ENCODE data around the gene AQP3.
"Not testable (repeated sequence)": the region's sequence is repeated elsewhere in the genome, so short reads cannot be mapped to it uniquely, and the experiment has no call there.

Gene AQP3

GRCh38 chr9:33414889-33415500, 32.4 kb downstream of the AQP3 start:
- DNase-seq (ENCODE audit: low read depth), result no peak

- DNase-seq (ENCODE audit: low read depth), result no peak
Measured at GRCh38 chr9:33414268-33414667, 33.1 kb downstream of the AQP3 start.

DNA sequence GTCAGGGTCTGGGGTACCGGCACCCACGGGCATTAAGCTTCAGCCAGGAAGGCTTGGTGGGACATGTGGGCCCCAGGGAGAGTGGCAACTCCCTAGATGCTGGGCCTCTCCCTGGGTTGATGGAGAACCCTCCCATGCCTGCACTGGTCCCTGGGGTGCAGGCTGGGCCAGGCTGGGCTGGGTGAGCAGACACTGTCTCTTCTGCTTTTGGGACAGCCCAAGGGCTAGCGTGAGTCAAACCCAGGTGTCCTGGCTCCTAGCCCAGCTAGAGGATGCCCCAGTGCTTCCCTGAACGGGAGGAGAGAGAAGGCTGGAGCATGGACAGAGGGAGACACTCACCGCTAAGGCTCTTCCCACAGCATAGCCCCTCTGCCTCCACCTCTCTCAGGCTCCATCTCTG, 39.3 kb downstream of the AQP3 start:
- no peak for DNase-seq (ENCODE audit: low read depth)

- no peak for DNase-seq (ENCODE audit: low read depth)
Measured at GRCh38 chr9:33407061-33407460, 40.3 kb downstream of the AQP3 start.

- no peak for DNase-seq (ENCODE audit: low read depth)
Measured at GRCh38 chr9:33404788-33405362, 42.5 kb downstream of the AQP3 start.

DNA sequence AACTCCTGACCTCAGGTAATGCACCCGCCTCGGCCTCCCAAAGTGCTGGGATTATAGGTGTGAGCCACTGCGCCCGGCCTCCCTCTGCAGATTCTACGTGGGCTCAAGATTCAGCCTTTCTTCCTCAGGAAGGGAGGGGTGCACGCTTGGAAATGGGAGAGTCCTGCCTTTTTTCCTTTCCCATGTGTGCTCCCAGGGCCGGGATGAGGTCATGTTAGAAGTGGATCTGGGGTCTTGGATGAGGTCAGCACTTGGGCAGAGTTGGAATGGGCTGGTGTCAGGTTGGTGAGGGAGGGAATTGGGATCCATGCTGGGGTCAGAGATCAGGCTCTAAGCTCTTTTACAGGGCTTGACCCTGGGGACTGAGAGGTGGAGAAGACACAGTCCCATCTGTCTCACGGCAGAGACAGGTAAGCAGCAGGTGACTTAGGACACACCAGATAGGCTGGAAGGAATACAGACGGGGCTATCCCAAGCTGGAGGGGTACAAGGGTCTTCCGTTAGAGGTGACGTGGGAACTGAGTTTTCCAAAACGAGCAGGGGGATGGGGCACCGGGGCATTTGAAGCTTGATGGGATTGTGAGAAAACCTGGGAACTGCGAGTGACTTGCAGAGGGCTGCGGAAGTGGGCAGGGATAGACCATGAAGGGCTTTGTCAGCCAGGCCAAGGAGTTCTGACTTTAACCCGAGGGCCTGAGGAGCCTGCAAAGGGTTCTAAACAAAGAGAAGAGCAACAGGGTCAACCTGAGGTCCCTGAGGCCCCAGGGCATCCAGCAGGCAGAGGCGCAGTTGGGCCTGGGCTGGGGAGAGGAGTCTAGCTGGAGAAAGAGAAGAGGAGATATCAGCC, 43.2 kb downstream of the AQP3 start:
- DNase-seq (ENCODE audit: low read depth), result no peak

DNA sequence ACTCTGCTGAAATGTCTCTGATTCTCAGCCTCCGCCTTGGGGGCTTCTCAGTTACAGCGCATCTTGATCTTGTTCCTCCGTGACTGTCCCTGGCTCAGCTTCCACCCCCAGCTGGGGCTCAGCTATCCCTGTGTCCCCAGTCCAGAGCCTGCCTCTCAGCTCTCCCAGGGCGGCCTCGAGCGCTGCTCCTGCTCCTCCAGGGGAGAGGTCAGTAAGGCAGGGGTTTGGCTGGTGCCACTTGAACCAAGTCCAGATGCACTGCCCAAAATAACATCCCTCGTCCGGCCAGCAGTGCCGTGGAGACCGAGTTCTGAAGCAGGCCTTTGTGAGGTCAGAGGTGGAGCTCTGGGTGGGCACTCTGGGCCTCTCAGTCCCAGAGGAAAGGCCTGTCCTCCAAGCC, 45.0 kb downstream of the AQP3 start, which contains the start of gene AQP7:
TSS of gene AQP7 (minus strand) at position 198 of the 400 bp plus-strand sequence. CDS start 1,306 bp downstream, outside the sequence.
- DNase-seq (ENCODE audit: low read depth), result not testable (repeated sequence)

DNA sequence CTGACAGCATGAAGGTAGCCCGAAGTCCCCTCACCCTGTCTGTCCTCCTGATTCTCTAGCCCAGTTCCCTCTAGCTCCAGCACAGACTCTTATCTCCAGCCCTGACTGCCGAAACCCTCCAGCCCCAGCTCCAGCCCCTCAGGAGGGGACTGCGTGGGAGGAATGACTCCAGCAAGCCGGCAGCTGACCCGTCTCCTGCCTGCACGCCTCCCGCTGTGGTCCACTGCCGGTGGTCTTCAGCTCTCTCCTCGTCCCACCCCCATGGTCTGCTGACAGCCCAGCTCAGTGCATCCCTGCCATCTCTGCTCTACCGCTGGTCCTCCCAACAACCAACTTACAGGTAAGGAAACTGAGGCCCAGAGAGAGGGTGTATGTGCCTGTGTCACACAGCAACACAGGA, 45.6 kb downstream of the AQP3 start:
- not testable (repeated sequence) for DNase-seq (ENCODE audit: low read depth)

DNA sequence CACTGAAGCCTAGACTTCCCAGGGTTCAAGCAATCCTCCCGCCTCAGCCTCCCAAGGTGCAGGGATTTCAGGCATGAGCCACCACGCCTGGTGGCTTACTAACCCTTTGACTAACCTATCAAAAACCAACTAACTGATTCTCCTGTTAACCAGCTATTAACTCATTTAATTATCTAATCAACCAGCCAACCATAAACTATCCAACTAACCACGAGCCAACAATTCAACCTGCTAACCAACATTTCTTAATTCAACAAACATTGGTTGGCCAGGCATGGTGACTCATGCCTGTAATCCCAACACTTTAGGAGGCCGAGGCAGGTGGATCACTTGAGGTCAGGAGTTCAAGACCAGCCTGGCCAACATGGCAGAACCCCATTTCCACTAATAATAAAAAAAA, 48.3 kb downstream of the AQP3 start:
- DNase-seq (ENCODE audit: low read depth), result not testable (repeated sequence)

DNA sequence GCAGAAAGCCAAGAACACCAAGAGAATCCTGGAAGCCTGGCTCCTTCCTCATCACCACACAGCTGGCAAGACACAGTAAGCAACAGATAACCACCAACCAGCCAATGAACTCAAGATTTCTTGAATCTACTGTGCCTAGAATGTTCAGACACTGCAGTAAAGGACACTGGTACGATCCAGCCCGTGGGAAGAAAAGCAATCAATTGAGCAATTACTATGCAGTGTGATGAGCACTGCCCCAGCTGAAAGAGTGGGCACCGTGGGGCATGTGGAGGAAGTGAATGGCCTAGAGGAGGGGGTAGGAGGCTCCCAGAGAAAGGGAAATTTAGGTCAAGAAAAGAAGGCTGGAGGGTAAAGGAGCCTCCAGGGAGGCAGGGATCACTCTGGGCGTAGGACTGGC, 49.6 kb downstream of the AQP3 start:
- not testable (repeated sequence) for DNase-seq (ENCODE audit: low read depth)

GRCh38 chr9:33395159-33395879, 52.1 kb downstream of the AQP3 start:
- DNase-seq (ENCODE audit: low read depth), result not testable (repeated sequence)

GRCh38 chr9:33393986-33394385, 53.4 kb downstream of the AQP3 start:
- DNase-seq (ENCODE audit: low read depth), result not testable (repeated sequence)

DNA sequence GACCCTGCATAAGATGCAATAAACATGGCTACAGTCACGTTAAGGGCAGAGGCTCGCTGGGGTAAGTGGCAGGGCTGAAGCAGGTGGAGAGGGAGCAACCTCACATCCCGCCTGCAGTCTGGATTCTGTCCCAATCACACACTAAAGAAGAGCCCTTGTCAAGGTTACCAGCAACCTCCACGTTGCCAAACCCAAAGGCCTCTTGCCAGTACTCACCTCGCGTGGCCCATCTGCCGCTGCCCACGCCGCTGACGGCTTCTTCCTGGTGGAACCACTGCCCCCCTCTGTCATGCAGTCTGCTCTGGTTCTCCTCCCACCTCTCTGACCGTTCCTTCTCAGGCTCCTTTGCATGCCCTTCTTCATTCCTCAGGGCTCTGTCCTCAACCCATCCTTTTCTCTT, 53.8 kb downstream of the AQP3 start:
- no peak for DNase-seq (ENCODE audit: low read depth)

- DNase-seq (ENCODE audit: low read depth), result not testable (repeated sequence)
Measured at GRCh38 chr9:33392591-33393021, 54.8 kb downstream of the AQP3 start.

All from T-helper 22 cell (primary cell).